K562 (cell line): ENCODE results near the gene COA3. TPM values are rescaled to one million over a fixed set of nuclear protein-coding genes. Genes with fewer than 3 reads are reported as not detected.
A peak's percentile ranks its signal among the peaks of the same experiment; 100 is the strongest.

ENCODE experiments used
- ELF2 ChIP-seq: fragments of 250-450 bp; sonication (Bioruptor Pico); IDR thresholded peaks from 2 replicates; pipeline ENCODE4 v1.5.0; 2021; ENCODE audit warnings: mild to moderate bottlenecking
- ETS1 ChIP-seq: conservative IDR thresholded peaks from 2 replicates; pipeline ENCODE4 v1.6.1; 2011; ENCODE audit warnings: low read depth, mild to moderate bottlenecking, low read length; ENCODE audit not compliant: control insufficient read depth
- GMEB1 ChIP-seq: fragments of 250-450 bp; sonication (Bioruptor Pico); IDR thresholded peaks from 2 replicates; pipeline ENCODE4 v1.4.0; 2020; ENCODE audit warnings: mild to moderate bottlenecking
- KHSRP ChIP-seq: fragments of 450-650 bp; IDR thresholded peaks from 2 replicates; pipeline ENCODE4 v1.6.1; 2017
- KLF6 ChIP-seq: fragments of 250-450 bp; sonication (Bioruptor Pico); IDR thresholded peaks from 2 replicates; pipeline ENCODE4 v1.4.0; 2020; ENCODE audit warnings: mild to moderate bottlenecking, moderate library complexity, borderline replicate concordance
- L3MBTL2 ChIP-seq: fragments of 450-650 bp; IDR thresholded peaks from 2 replicates; pipeline ENCODE4 v1.6.1; 2016; ENCODE audit warnings: mild to moderate bottlenecking, moderate library complexity
- NCOA1 ChIP-seq: fragments of 450-650 bp; IDR thresholded peaks from 2 replicates; pipeline ENCODE4 v1.6.1; 2016; ENCODE audit warnings: low read depth
- RBFOX2 ChIP-seq: fragments of 200-400 bp; formaldehyde crosslinking; IDR thresholded peaks from 2 replicates; pipeline ENCODE4 v1.6.1; 2017; ENCODE audit warnings: low read depth, mild to moderate bottlenecking, low read length, moderate library complexity
- STAT6 ChIP-seq: sonication (generic); formaldehyde crosslinking; IDR thresholded peaks from 2 replicates; pipeline ENCODE4 v1.8.1; 2023; ENCODE audit warnings: mild to moderate bottlenecking, missing genetic modification reagents
- TAF1 ChIP-seq: IDR thresholded peaks from 2 replicates; pipeline ENCODE4 v1.6.1; 2011; ENCODE audit warnings: mild to moderate bottlenecking, low read length, moderate library complexity; ENCODE audit not compliant: insufficient read depth, control insufficient read depth, severe bottlenecking; ENCODE audit errors: extremely low read depth
- VEZF1 ChIP-seq: fragments of 200-800 bp; sonication (Bioruptor generic); IDR thresholded peaks from 2 replicates; pipeline ENCODE4 v1.6.1; 2017; ENCODE audit warnings: missing genetic modification characterization, missing compliant biosample characterization
- ZBTB1 ChIP-seq: sonication (generic); formaldehyde crosslinking; IDR thresholded peaks from 2 replicates; pipeline ENCODE4 v1.8.1; 2023; ENCODE audit warnings: missing genetic modification reagents, low read depth, mild to moderate bottlenecking, borderline replicate concordance
- ZBTB11 ChIP-seq, 3 experiments: fragments of 200-800 bp in 1 of 3; fragments of 250-450 bp in 1 of 3; fragments of 450-650 bp in 1 of 3; sonication (Bioruptor Pico) in 1 of 3; sonication (Bioruptor generic) in 1 of 3; formaldehyde crosslinking in 1 of 3; IDR thresholded peaks; 2 replicates each; pipeline versions ENCODE4 v1.6.1 to v1.8.0; 2016 to 2022; ENCODE audit warnings: mild to moderate bottlenecking in 2 of 3, missing genetic modification characterization in 2 of 3, missing compliant biosample characterization in 1 of 3, moderate library complexity in 1 of 3
- ZNF324 ChIP-seq: fragments of 250-450 bp; sonication (Bioruptor Pico); IDR thresholded peaks from 2 replicates; pipeline ENCODE4 v1.4.0; 2020; ENCODE audit warnings: mild to moderate bottlenecking
- ZNF699 ChIP-seq: fragments of 250-450 bp; sonication (Bioruptor Pico); IDR thresholded peaks from 2 replicates; pipeline ENCODE4 v1.8.0; 2021; ENCODE audit warnings: mild to moderate bottlenecking, moderate library complexity; ENCODE audit not compliant: insufficient replicate concordance
- polyA plus RNA-seq, 8 experiments: library from polyadenylated mRNA; depleted of rRNA in 4 of 8; stranded (reverse) in 5 of 8; unstranded in 3 of 8; fragments of >200 nt; fragmentation: Nextera tagmentation in 2 of 8; fragmentation: Illumina TruSeq in 1 of 8; extraction: Ambion mirVana in 2 of 8; extraction: Trizol in 1 of 8; gene quantifications; 2 replicates each; pipeline versions ENCODE4 v1.2.1 to v1.2.3, GENCODE V29; 2011 to 2014; ENCODE audit warnings: inconsistent platforms in 1 of 8, missing spikeins in 1 of 8
- total RNA-seq, 7 experiments: library from RNA; depleted of rRNA in 6 of 7; stranded (reverse); fragments of >200 nt in 6 of 7; fragmentation: Illumina TruSeq in 2 of 7; extraction: Trizol in 2 of 7; gene quantifications; 2 replicates each; pipeline versions ENCODE4 v1.2.1 to v1.2.3, GENCODE V29; 2011 to 2021; ENCODE audit warnings: low replicate concordance in 1 of 7

The COA3 gene
- total and polyA plus RNA-seq, 9 of the 15 experiments (the other 6 are each of a cell fraction or from before 2014, with no cell fraction given) = 49.6 to 153 (median 61.4) TPM

GRCh38 chr17:42832934-42833766, 34.6 kb upstream of the COA3 start, which contains the start of gene PSME3 (continued):
- TF ChIP-seq ZBTB11 (CRISPR knock-in tag; IDR thresholded peaks at IDR 0.05) = peak; percentile 91 to 98 (median 96); a peak in 5 of 6 replicates
- TF ChIP-seq ZNF699 (CRISPR knock-in tag) = no peak
- no peak for TF ChIP-seq ZNF324 (CRISPR knock-in tag)
- TF ChIP-seq GMEB1 (CRISPR knock-in tag) = peak; percentile 67
- TF ChIP-seq ETS1 = 0 out of 2 replicates have a peak, but pooled peaks have one; percentile 32
- peak; percentile 89 for TF ChIP-seq ELF2 (CRISPR knock-in tag)
- peak; percentile 53 for TF ChIP-seq TAF1
- TF ChIP-seq VEZF1 (CRISPR knock-in tag) = peak; percentile 55
- TF ChIP-seq ZBTB1 (CRISPR knock-in tag) = no peak
- TF ChIP-seq KLF6 (CRISPR knock-in tag) = no peak
- peak; percentile 97 for TF ChIP-seq STAT6
- peak; percentile 86 for TF ChIP-seq KHSRP
- peak; percentile 99 for TF ChIP-seq RBFOX2
- peak; percentile 92 for TF ChIP-seq L3MBTL2
- peak; percentile 97 for TF ChIP-seq NCOA1
